ENCODE measurements around the gene ST3GAL4.

The ST3GAL4 gene

DNA sequence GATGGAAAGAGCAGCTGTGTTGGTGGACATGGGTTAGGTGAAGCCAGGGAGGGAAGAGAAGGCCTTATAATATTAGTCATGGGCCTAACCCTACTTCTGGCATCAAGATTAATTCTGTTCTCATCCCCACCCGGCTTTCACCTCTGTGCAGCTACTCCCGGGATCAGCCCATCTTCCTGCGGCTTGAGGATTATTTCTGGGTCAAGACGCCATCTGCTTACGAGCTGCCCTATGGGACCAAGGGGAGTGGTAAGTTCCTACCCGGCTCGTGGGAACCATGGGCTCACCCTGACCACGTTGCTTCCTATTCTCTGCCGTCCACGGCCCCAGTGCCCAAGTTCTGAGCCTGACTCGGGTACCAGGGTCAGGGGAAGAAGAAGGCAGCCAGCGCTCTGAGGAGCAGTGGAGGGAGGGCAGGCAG, 51.6 kb downstream of the ST3GAL4 start:
- H3K4me3 ChIP-seq, result no peak overlapping the region
- peaks cover 0 to 13% (median 3%) of the 10 kb centered on the region in 10 experiments; a peak in 9 of 20 replicates for H3K4me1 ChIP-seq
- H3K27me3 ChIP-seq, result no peaks in the 10 kb centered on the region
- no peak for TF ChIP-seq Cebpa-rat (IDR thresholded peaks at IDR 0.05)
- peaks cover 8 to 55% (median 32%) of the 10 kb centered on the region in 11 experiments; a peak in 19 of 22 replicates for H3K36me3 ChIP-seq
- no peak overlapping the region for H3K9ac ChIP-seq
- no peaks in the 10 kb centered on the region for H3K9me3 ChIP-seq (replicated peaks in 1 of 11)
- H3K4me2 ChIP-seq, result no peak overlapping the region
- H3K27ac ChIP-seq, result no peak overlapping the region
- peaks cover 0 to 26% (median 0%) of the 10 kb centered on the region in 11 experiments; a peak in 3 of 22 replicates for H4K20me1 ChIP-seq

- peaks cover 0 to 6% (median 0%) of the 10 kb centered on the region in 10 experiments; a peak in 2 of 20 replicates for H3K4me1 ChIP-seq
- TF ChIP-seq Cebpa-rat (IDR thresholded peaks at IDR 0.05), result no peak
- peaks cover 0 to 26% (median 0%) of the 10 kb centered on the region in 11 experiments; a peak in 3 of 22 replicates for H4K20me1 ChIP-seq
- H3K4me3 ChIP-seq, result no peak overlapping the region
- peaks cover 8 to 61% (median 36%) of the 10 kb centered on the region in 11 experiments; a peak in 18 of 22 replicates for H3K36me3 ChIP-seq
- no peak overlapping the region for H3K9ac ChIP-seq
- no peaks in the 10 kb centered on the region for H3K9me3 ChIP-seq (replicated peaks in 1 of 11)
- H3K27ac ChIP-seq, result no peak overlapping the region
- H3K27me3 ChIP-seq, result no peaks in the 10 kb centered on the region
- no peak overlapping the region for H3K4me2 ChIP-seq
These were observed 52.3 kb downstream of the ST3GAL4 start for GRCh38 chr11:126407682-126408288.

GRCh38 chr11:126408496-126408895, 53.0 kb downstream of the ST3GAL4 start:
- Histone ChIP-seq H4K20me1 (peaks cover 0 to 26% (median 0%) of the 10 kb centered on the region in 11 experiments; a peak in 3 of 22 replicates), H3K36me3 (peaks cover 11 to 68% (median 42%) of the 10 kb centered on the region in 11 experiments; a peak in 20 of 22 replicates), H3K27me3 (no peaks in the 10 kb centered on the region), H3K4me3 (no peak overlapping the region), H3K4me1 (peaks cover 0 to 3% (median 0%) of the 10 kb centered on the region in 10 experiments; a peak in 1 of 20 replicates), H3K27ac (no peak overlapping the region), H3K9ac (no peak overlapping the region), H3K9me3 (replicated peaks in 1 of 11) (no peaks in the 10 kb centered on the region), H3K4me2 (no peak overlapping the region)
- no peak for TF ChIP-seq Cebpa-rat (IDR thresholded peaks at IDR 0.05)

DNA sequence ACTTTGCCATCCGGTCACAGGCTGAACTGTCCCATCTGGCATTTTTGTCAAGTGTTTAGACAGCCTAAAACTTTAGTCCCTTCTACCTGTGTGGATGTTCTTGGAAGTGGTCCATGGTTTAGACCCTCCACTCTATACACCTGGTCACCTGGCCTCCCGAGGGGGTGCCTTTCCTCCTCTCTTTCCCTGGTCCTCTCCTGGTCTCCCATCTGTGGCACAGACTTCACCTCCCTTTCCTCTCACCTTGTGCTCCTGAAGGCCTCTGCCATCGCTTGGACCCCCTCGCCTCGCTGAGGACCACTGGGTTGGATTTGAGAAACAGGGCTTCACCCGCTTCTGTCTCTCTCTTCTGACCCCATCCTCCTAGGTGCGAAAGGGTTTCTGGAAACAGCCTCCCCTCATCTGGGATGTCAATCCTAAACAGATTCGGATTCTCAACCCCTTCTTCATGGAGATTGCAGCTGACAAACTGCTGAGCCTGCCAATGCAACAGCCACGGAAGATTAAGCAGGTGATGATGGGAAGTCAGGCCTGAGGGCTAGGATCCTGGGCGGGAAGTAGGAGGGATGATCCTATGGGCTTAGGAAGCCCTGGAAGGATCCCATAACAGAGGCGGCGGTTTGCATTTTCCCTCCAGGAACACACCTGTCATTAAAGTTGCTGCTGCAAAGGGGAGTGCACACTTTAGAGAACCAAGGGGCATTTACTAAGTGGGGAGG, 53.6 kb downstream of the ST3GAL4 start:
- Histone ChIP-seq H3K36me3 (peaks cover 16 to 74% (median 48%) of the 10 kb centered on the region in 11 experiments; a peak in 21 of 22 replicates), H4K20me1 (peaks cover 0 to 25% (median 0%) of the 10 kb centered on the region in 11 experiments; a peak in 3 of 22 replicates), H3K9ac (no peak overlapping the region), H3K27me3 (no peaks in the 10 kb centered on the region), H3K4me1 (no peaks in the 10 kb centered on the region), H3K4me2 (no peak overlapping the region), H3K27ac (no peak overlapping the region), H3K4me3 (no peak overlapping the region), H3K9me3 (replicated peaks in 1 of 11) (no peaks in the 10 kb centered on the region)
- TF ChIP-seq Cebpa-rat (IDR thresholded peaks at IDR 0.05), result no peak

GRCh38 chr11:126409620-126409985, 54.1 kb downstream of the ST3GAL4 start:
- no peaks in the 10 kb centered on the region for H3K27me3 ChIP-seq
- no peak for TF ChIP-seq Cebpa-rat (IDR thresholded peaks at IDR 0.05)
- H3K27ac ChIP-seq, result no peak overlapping the region
- peaks cover 0 to 23% (median 0%) of the 10 kb centered on the region in 11 experiments; a peak in 3 of 22 replicates for H4K20me1 ChIP-seq
- no peak overlapping the region for H3K4me2 ChIP-seq
- H3K4me3 ChIP-seq, result no peak overlapping the region
- H3K9ac ChIP-seq, result no peak overlapping the region
- H3K36me3 ChIP-seq, result peaks cover 16 to 79% (median 50%) of the 10 kb centered on the region in 11 experiments; a peak in 21 of 22 replicates
- H3K9me3 ChIP-seq (replicated peaks in 1 of 11), result no peaks in the 10 kb centered on the region
- H3K4me1 ChIP-seq, result no peaks in the 10 kb centered on the region

GRCh38 chr11:126410649-126411048, 55.2 kb downstream of the ST3GAL4 start:
- no peaks in the 10 kb centered on the region for H3K4me1 ChIP-seq
- no peaks in the 10 kb centered on the region for H3K9me3 ChIP-seq (replicated peaks in 1 of 11)
- H4K20me1 ChIP-seq, result peaks cover 0 to 26% (median 0%) of the 10 kb centered on the region in 11 experiments; a peak in 3 of 22 replicates
- no peak for TF ChIP-seq Cebpa-rat (IDR thresholded peaks at IDR 0.05)
- 0 out of 22 replicates have a peak, but pooled peaks cover 0 to 7% (median 0%) of the 10 kb centered on the region in 11 experiments for H3K27me3 ChIP-seq
- no peak overlapping the region for H3K9ac ChIP-seq
- no peak overlapping the region for H3K4me3 ChIP-seq
- peaks cover 16 to 86% (median 55%) of the 10 kb centered on the region in 11 experiments; a peak in 21 of 22 replicates for H3K36me3 ChIP-seq
- H3K4me2 ChIP-seq, result no peak overlapping the region
- no peak overlapping the region for H3K27ac ChIP-seq

DNA sequence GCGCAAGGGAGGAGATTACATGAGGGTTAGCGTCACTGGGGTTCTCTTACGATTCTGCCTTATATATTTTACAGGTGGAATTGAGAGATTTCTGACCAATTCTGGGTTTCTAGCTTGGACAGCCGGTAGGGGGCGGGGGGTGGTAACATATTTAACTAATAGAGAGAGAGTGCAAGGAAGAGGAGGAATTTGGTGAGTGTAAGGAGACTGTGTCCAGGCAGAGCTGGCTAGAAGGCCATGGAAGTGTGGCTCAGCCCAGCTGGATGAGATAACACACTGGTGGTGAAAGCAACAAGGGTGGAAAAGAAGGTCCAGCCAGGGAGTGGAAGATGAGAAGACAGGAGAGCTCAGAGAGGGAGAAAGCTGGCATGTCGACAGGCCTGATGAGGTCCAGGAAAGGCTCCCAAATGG, 56.5 kb downstream of the ST3GAL4 start:
- Histone ChIP-seq H3K27ac (no peak overlapping the region), H4K20me1 (peaks cover 0 to 20% (median 0%) of the 10 kb centered on the region in 11 experiments; a peak in 2 of 22 replicates), H3K4me1 (peaks cover 0 to 11% (median 7%) of the 10 kb centered on the region in 10 experiments; a peak in 8 of 20 replicates), H3K4me3 (no peak overlapping the region), H3K9me3 (replicated peaks in 1 of 11) (no peaks in the 10 kb centered on the region), H3K9ac (no peak overlapping the region), H3K27me3 (peaks cover 0 to 19% (median 0%) of the 10 kb centered on the region in 11 experiments; a peak in 4 of 22 replicates), H3K4me2 (no peak overlapping the region), H3K36me3 (peaks cover 16 to 79% (median 53%) of the 10 kb centered on the region in 11 experiments; a peak in 21 of 22 replicates)
- TF ChIP-seq Cebpa-rat (IDR thresholded peaks at IDR 0.05), result no peak

GRCh38 chr11:126413426-126413825, 57.9 kb downstream of the ST3GAL4 start:
- no peak for TF ChIP-seq Cebpa-rat (IDR thresholded peaks at IDR 0.05)
- Histone ChIP-seq H3K9ac (no peak overlapping the region), H3K36me3 (peaks cover 13 to 67% (median 43%) of the 10 kb centered on the region in 11 experiments; a peak in 21 of 22 replicates), H3K4me1 (peaks cover 0 to 18% (median 10%) of the 10 kb centered on the region in 10 experiments; a peak in 12 of 20 replicates), H4K20me1 (peaks cover 0 to 20% (median 0%) of the 10 kb centered on the region in 11 experiments; a peak in 2 of 22 replicates), H3K27me3 (peaks cover 0 to 27% (median 0%) of the 10 kb centered on the region in 11 experiments; a peak in 5 of 22 replicates), H3K4me3 (no peak overlapping the region), H3K4me2 (no peak overlapping the region), H3K9me3 (replicated peaks in 1 of 11) (no peaks in the 10 kb centered on the region), H3K27ac (no peak overlapping the region)
